ENCODE results near the gene CDKN1C.
A peak's percentile ranks its signal among the peaks of the same experiment; 100 is the strongest.
"Not testable (repeated sequence)": the region's sequence is repeated elsewhere in the genome, so short reads cannot be mapped to it uniquely, and the experiment has no call there.

Gene CDKN1C

GRCh38 chr11:2911088-2911784 is 25.7 kb upstream of the CDKN1C start:
- no peaks in the 10 kb centered on the region for H3K9me3 Mint-ChIP-seq
- no peaks in the 10 kb centered on the region for H3K27me3 Mint-ChIP-seq
- ATAC-seq (replicated peaks; ENCODE audit: extremely low read depth, poor library complexity, severe bottlenecking) = no peak
- DNase-seq (ENCODE audit: low spot score in 2 of 2) = no peak
- H3K36me3 Mint-ChIP-seq (ENCODE audit: insufficient read depth) = peaks cover 2% of the 10 kb centered on the region
- H3K27ac Mint-ChIP-seq (ENCODE audit: low read depth) = no peak overlapping the region
- peaks cover 22% of the 10 kb centered on the region for H3K4me1 Mint-ChIP-seq
- no peak overlapping the region for H3K4me3 Mint-ChIP-seq

- no peaks in the 10 kb centered on the region for H3K27me3 Mint-ChIP-seq
- ATAC-seq (replicated peaks; ENCODE audit: extremely low read depth, poor library complexity, severe bottlenecking) = no peak
- no peak overlapping the region for H3K4me3 Mint-ChIP-seq
- no peak overlapping the region for H3K27ac Mint-ChIP-seq (ENCODE audit: low read depth)
- H3K9me3 Mint-ChIP-seq = no peaks in the 10 kb centered on the region
- no peak for DNase-seq (ENCODE audit: low spot score in 2 of 2)
- peaks cover 22% of the 10 kb centered on the region for H3K4me1 Mint-ChIP-seq
- H3K36me3 Mint-ChIP-seq (ENCODE audit: insufficient read depth) = peaks cover 3% of the 10 kb centered on the region
These were observed 24.9 kb upstream of the CDKN1C start for GRCh38 chr11:2910401-2910955.

- peaks cover 4% of the 10 kb centered on the region for H3K36me3 Mint-ChIP-seq (ENCODE audit: insufficient read depth)
- DNase-seq (ENCODE audit: low spot score in 2 of 2) (no peak), ATAC-seq (replicated peaks; ENCODE audit: extremely low read depth, poor library complexity, severe bottlenecking) (no peak)
- H3K27me3 Mint-ChIP-seq = no peaks in the 10 kb centered on the region
- H3K27ac Mint-ChIP-seq (ENCODE audit: low read depth) = no peak overlapping the region
- H3K4me1 Mint-ChIP-seq = peaks cover 30% of the 10 kb centered on the region
- H3K9me3 Mint-ChIP-seq = no peaks in the 10 kb centered on the region
- H3K4me3 Mint-ChIP-seq = no peak overlapping the region
These were observed 23.7 kb upstream of the CDKN1C start for GRCh38 chr11:2909133-2909902.

GRCh38 chr11:2908130-2908529 is 22.6 kb upstream of the CDKN1C start:
- Mint-ChIP-seq H3K4me3 (no peak overlapping the region), H3K36me3 (ENCODE audit: insufficient read depth) (peaks cover 4% of the 10 kb centered on the region), H3K9me3 (no peaks in the 10 kb centered on the region), H3K27me3 (no peaks in the 10 kb centered on the region), H3K4me1 (peaks cover 26% of the 10 kb centered on the region), H3K27ac (ENCODE audit: low read depth) (no peak overlapping the region)
- no peak for DNase-seq (ENCODE audit: low spot score in 2 of 2)
- ATAC-seq (replicated peaks; ENCODE audit: extremely low read depth, poor library complexity, severe bottlenecking) = no peak

GRCh38 chr11:2905299-2905698 is 19.7 kb upstream of the CDKN1C start:
- H3K4me3 Mint-ChIP-seq; H3K9me3 Mint-ChIP-seq; H3K27me3 Mint-ChIP-seq; DNase-seq (ENCODE audit: low spot score in 2 of 2); H3K27ac Mint-ChIP-seq (ENCODE audit: low read depth); H3K36me3 Mint-ChIP-seq (ENCODE audit: insufficient read depth); ATAC-seq (replicated peaks; ENCODE audit: extremely low read depth, poor library complexity, severe bottlenecking): not testable (repeated sequence)
- peaks cover 27% of the 10 kb centered on the region for H3K4me1 Mint-ChIP-seq

GRCh38 chr11:2904153-2905052 is 18.8 kb upstream of the CDKN1C start:
- H3K27ac Mint-ChIP-seq (ENCODE audit: low read depth) = no peak overlapping the region
- peaks cover 32% of the 10 kb centered on the region for H3K4me1 Mint-ChIP-seq
- H3K27me3 Mint-ChIP-seq = no peaks in the 10 kb centered on the region
- H3K4me3 Mint-ChIP-seq = peak overlapping the region; percentile 72
- ATAC-seq (replicated peaks; ENCODE audit: extremely low read depth, poor library complexity, severe bottlenecking) (no peak), DNase-seq (ENCODE audit: low spot score in 2 of 2) (no peak)
- no peaks in the 10 kb centered on the region for H3K9me3 Mint-ChIP-seq
- peaks cover 4% of the 10 kb centered on the region for H3K36me3 Mint-ChIP-seq (ENCODE audit: insufficient read depth)

GRCh38 chr11:2903672-2904011 is 18.1 kb upstream of the CDKN1C start:
- no peak overlapping the region for H3K27ac Mint-ChIP-seq (ENCODE audit: low read depth)
- ATAC-seq (replicated peaks; ENCODE audit: extremely low read depth, poor library complexity, severe bottlenecking) = no peak
- DNase-seq (ENCODE audit: low spot score in 2 of 2) = no peak
- H3K9me3 Mint-ChIP-seq = no peaks in the 10 kb centered on the region
- H3K4me3 Mint-ChIP-seq = peak overlapping the region; percentile 72
- H3K27me3 Mint-ChIP-seq = no peaks in the 10 kb centered on the region
- H3K4me1 Mint-ChIP-seq = peaks cover 39% of the 10 kb centered on the region
- H3K36me3 Mint-ChIP-seq (ENCODE audit: insufficient read depth) = peaks cover 4% of the 10 kb centered on the region

- peaks cover 46% of the 10 kb centered on the region for H3K4me1 Mint-ChIP-seq
These were observed 17.5 kb upstream of the CDKN1C start for GRCh38 chr11:2902784-2903671.

GRCh38 chr11:2901854-2902783 is 16.5 kb upstream of the CDKN1C start:
- Mint-ChIP-seq H3K27me3 (no peaks in the 10 kb centered on the region), H3K9me3 (no peaks in the 10 kb centered on the region), H3K27ac (ENCODE audit: low read depth) (no peak overlapping the region), H3K36me3 (ENCODE audit: insufficient read depth) (peaks cover 5% of the 10 kb centered on the region), H3K4me1 (peaks cover 50% of the 10 kb centered on the region), H3K4me3 (peak overlapping the region; percentile 74)
- DNase-seq (ENCODE audit: low spot score in 2 of 2) (peak; percentile 72), ATAC-seq (replicated peaks; ENCODE audit: extremely low read depth, poor library complexity, severe bottlenecking) (peak; percentile 81)

More at GRCh38 chr11:2902784-2903671, 17.5 kb upstream of the CDKN1C start:
- Mint-ChIP-seq H3K4me3 (peak overlapping the region; percentile 74), H3K9me3 (no peaks in the 10 kb centered on the region), H3K27ac (ENCODE audit: low read depth) (no peak overlapping the region), H3K36me3 (ENCODE audit: insufficient read depth) (peaks cover 3% of the 10 kb centered on the region), H3K27me3 (no peaks in the 10 kb centered on the region)
- DNase-seq (ENCODE audit: low spot score in 2 of 2) (no peak), ATAC-seq (replicated peaks; ENCODE audit: extremely low read depth, poor library complexity, severe bottlenecking) (no peak)

- Mint-ChIP-seq H3K36me3 (ENCODE audit: insufficient read depth) (peaks cover 5% of the 10 kb centered on the region), H3K27ac (ENCODE audit: low read depth) (peak overlapping the region; percentile 36), H3K4me3 (peak overlapping the region; percentile 74), H3K4me1 (peaks cover 50% of the 10 kb centered on the region), H3K9me3 (no peaks in the 10 kb centered on the region), H3K27me3 (no peaks in the 10 kb centered on the region)
- no peak for DNase-seq (ENCODE audit: low spot score in 2 of 2)
- no peak for ATAC-seq (replicated peaks; ENCODE audit: extremely low read depth, poor library complexity, severe bottlenecking)
These were observed 15.7 kb upstream of the CDKN1C start for GRCh38 chr11:2901196-2901796.

Data from central memory CD8-positive, alpha-beta T cell (primary cell).